Hindlimb muscle (tissue), 1 donor: ENCODE data around the gene KLHL29. TPM values are rescaled to one million over a fixed set of nuclear protein-coding genes. Genes with fewer than 3 reads are reported as not detected.
A peak's percentile ranks its signal among the peaks of the same experiment; 100 is the strongest.
"Not testable (repeated sequence)": the region's sequence is repeated elsewhere in the genome, so short reads cannot be mapped to it uniquely, and the experiment has no call there.

Experiments
- DNase-seq: peaks from one replicate; pipeline ENCODE4 v3.0.0-alpha.2; 2013
- polyA plus RNA-seq: library from polyadenylated mRNA; unstranded; fragments of 120-200 nt; gene quantifications from one replicate; pipeline ENCODE4 v1.2.1, GENCODE V29; 2013; ENCODE audit not compliant: insufficient read length

The KLHL29 gene
- polyA plus RNA-seq, 1 donor: 7.6 TPM

DNA sequence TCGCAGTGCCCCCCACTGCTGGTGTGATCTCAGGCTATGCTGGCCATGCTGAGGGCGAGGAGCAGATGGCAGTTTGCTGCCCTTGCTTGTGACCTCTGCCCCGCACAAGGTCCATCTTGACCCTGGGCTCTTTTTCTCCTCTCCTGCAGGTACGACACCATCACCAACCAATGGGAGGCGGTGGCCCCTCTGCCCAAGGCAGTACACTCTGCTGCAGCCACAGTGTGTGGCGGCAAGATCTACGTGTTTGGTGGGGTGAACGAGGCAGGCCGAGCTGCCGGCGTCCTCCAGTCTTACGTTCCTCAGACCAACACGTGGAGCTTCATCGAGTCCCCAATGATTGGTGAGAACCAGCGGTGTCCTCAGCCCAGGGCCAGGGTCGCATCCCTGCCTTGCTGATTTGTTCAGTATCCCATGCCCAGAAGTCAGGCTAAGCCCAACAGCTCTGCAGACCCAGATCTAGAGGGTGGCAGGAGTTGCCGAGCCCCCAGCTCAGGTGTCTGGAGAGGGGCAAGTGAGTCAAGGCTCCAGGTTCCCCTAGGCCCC, 318.1 kb downstream of the KLHL29 start:
- DNase-seq: no peak

DNA sequence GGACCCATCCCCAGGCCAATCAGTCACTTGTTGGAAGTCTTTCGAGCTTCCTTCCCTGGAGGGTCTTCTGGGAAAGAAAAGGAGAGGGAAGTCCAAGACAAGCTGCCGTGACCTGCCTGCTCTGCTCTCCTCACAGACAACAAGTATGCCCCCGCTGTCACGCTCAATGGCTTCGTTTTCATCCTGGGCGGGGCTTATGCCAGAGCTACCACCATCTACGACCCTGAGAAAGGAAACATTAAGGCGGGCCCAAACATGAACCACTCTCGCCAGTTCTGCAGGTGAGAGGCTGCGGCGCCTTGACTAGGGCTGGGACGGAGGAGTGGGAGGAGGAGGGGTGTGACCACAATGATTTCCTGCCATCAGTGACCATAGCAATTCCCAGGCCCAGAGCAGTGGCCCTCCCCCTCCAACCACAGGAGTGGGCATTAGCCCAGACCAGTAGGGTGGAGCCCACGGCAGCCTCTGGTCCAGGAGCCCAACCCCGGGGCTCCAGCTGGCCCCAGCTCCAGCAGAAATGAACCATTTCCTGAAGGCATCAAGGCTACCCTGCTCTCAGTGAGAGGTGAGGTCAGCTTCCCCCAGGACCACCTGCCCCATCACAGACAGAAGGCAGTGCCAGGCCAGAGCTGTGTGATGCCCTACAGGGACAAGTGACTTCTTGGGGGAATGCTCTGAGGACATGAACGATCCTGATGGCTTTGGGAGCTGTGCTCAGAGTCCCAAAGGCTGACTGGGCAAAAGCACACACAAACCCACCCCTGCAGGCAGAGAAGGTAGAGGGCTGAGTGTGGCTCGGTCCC, 318.8 kb downstream of the KLHL29 start:
- no peak for DNase-seq

- no peak for DNase-seq
Measured at GRCh38 chr2:23705771-23706612, 321.0 kb downstream of the KLHL29 start.

DNA sequence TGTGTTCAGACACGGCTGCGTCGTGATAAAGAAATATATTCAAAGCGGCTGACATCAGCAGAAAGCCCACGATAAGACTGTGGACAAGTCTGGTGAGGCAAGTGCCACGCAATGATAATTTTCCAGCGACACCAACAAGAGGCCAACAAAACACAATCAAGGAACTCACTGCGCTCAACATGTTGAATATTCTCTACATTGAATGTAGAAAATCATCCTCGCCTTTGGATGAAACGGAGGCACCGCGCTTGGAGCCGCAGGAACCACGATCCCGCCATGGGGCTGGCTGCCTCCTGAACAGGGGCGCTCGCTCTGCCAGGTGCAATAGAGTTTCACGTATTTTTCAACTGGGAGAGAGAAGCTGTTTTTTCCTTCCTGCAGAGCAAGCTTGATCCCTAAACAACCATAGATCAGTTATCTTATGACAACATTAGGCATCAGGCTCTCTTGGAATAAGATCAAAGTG, 321.7 kb downstream of the KLHL29 start:
- no peak for DNase-seq

GRCh38 chr2:23707096-23707495, 322.1 kb downstream of the KLHL29 start:
- no peak for DNase-seq

- DNase-seq: no peak
Measured at GRCh38 chr2:23708771-23709170, 323.8 kb downstream of the KLHL29 start.

DNA sequence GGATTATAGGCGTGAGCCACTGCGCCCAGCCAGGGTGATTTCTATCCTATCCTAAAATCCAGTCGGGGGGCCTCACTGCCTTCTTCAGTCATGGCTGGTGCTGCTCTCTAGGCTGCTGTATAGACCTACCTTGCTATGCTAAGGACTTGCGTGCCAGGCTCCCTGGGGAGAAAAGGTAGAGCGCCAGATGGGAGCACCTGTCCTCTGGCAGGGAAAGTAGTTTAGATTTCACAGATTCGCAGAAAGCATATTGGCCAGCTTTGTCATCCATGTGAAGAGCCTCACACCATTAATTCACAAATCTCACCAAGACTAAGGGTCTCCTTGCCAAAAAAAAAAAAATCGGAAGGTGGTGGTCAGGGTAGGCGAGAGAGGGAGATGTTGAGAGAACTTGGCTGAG, 324.3 kb downstream of the KLHL29 start:
- DNase-seq: no peak

GRCh38 chr2:23711979-23712755, 327.2 kb downstream of the KLHL29 start:
- peak; percentile 11 for DNase-seq

- DNase-seq: no peak
Measured at GRCh38 chr2:23712756-23713151, 327.8 kb downstream of the KLHL29 start.

DNA sequence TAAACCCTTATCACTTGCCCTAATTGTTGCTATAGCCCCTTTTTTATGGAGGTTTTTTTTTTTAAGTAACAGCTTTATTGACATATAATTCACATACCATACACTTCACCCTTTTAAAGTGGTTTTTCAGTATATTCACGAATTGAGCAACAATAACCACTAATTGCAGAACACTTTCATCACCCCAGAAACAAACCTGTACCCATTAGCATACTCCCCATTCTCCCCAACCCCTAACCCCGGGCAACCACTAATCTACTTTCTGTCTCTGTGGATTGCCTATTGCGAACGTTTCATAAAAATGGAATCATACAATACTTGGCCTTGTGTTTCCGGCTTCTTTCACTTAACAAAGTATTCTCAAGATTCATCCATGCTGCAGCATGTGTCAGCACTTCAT, 328.4 kb downstream of the KLHL29 start:
- DNase-seq: no peak

- DNase-seq: peak; percentile 80
Measured at GRCh38 chr2:23718931-23719700, 334.1 kb downstream of the KLHL29 start.

- DNase-seq: no peak
Measured at GRCh38 chr2:23719716-23720115, 334.7 kb downstream of the KLHL29 start.

- no peak for DNase-seq
Measured at GRCh38 chr2:23720705-23721453, 335.9 kb downstream of the KLHL29 start.

GRCh38 chr2:23721454-23721826, 336.5 kb downstream of the KLHL29 start:
- DNase-seq: no peak

DNA sequence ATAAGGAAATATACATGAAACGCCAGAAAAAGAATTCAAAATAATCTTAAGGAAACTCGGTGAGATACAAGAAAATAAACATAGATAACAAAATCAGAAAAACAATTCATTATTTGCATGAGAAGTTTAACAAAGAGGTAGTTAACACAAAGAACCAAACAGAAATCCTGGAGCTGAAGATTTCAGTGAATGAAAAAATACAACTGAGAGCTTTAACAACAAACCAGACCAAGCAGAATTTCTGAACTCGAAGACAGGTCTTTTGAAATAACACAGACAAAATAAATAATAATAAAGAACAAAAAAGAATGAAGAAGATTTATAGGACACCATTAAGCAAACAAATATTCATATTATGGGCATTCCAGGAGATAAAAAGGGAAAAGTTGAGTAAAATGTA, 337.3 kb downstream of the KLHL29 start:
- DNase-seq: no peak

DNA sequence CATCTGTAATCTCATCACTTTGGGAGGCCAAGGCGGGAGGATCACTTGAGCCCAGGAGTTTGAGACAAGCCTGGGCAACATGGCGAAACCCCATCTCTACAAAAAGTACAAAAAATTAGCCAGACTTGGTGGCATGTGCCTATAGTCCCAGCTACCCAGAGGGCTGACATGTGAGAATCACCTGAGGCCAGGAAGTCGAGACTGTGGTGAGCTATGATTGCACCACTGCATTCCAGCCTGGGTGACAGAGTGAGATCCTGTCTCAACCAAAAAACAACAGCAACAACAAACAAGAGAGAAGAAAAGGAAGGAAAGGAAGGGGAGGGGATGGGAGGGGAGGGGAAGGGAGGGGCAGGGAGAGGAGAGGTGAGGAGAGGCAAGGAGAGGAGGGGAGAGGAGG, 338.1 kb downstream of the KLHL29 start:
- not testable (repeated sequence) for DNase-seq

- DNase-seq: no peak
Measured at GRCh38 chr2:23734416-23734815, 349.4 kb downstream of the KLHL29 start.

- not testable (repeated sequence) for DNase-seq
Measured at GRCh38 chr2:23736783-23737182, 351.8 kb downstream of the KLHL29 start.

- DNase-seq: peak; percentile 37
Measured at GRCh38 chr2:23745068-23745725, 360.2 kb downstream of the KLHL29 start.

- DNase-seq: peak; percentile 82
Measured at GRCh38 chr2:23745726-23746105, 360.7 kb downstream of the KLHL29 start.
